ENCODE data around the gene PITX1.

GRCh38 chr5:135019314-135019713 is 14.7 kb downstream of the PITX1 start:
- TF ChIP-seq POLR2AphosphoS5 (IDR thresholded peaks at IDR 0.05; ENCODE audit: insufficient read depth in 1 of 2, low read depth in 1 of 2) (no peak), POLR2A (IDR thresholded peaks at IDR 0.05) (no peak), CTCF (IDR thresholded peaks at IDR 0.05) (no peak)
